Ectodermal cell (in vitro differentiated cells): ENCODE results near the gene ACE.

Experiments
- H3K27ac ChIP-seq: 2 replicates; pipeline ENCODE4 v1.7.0; 2013; ENCODE audit warnings: mild to moderate bottlenecking, low read depth, low read length; ENCODE audit not compliant: insufficient read depth, poor library complexity, severe bottlenecking
- H3K27me3 ChIP-seq: 2 replicates; pipeline ENCODE4 v1.7.0; 2013; ENCODE audit warnings: mild to moderate bottlenecking, low read length; ENCODE audit not compliant: insufficient read depth, control insufficient read depth, poor library complexity, severe bottlenecking
- H3K36me3 ChIP-seq: one replicate; pipeline ENCODE4 v1.7.0; 2013; ENCODE audit warnings: low read length; ENCODE audit not compliant: control insufficient read depth, insufficient read depth
- H3K4me1 ChIP-seq: one replicate; pipeline ENCODE4 v1.7.0; 2013; ENCODE audit warnings: low read length; ENCODE audit not compliant: control insufficient read depth, insufficient read depth
- H3K4me3 ChIP-seq: 2 replicates; pipeline ENCODE4 v1.7.0; 2013; ENCODE audit warnings: low read depth, low read length, control low read depth; ENCODE audit not compliant: insufficient read depth
- H3K9me3 ChIP-seq: 2 replicates; pipeline ENCODE4 v1.7.0; 2013; ENCODE audit warnings: mild to moderate bottlenecking, low read length, moderate library complexity; ENCODE audit not compliant: control insufficient read depth
- WGBS, 2 experiments: methylation state at CpG; one replicate each; pipeline ENCODE4 v1.1.7; 2013; ENCODE audit warnings: missing lambda C conversion rate in 2 of 2; 5-methylcytosine and 5-hydroxymethylcytosine counted together

Gene ACE

DNA sequence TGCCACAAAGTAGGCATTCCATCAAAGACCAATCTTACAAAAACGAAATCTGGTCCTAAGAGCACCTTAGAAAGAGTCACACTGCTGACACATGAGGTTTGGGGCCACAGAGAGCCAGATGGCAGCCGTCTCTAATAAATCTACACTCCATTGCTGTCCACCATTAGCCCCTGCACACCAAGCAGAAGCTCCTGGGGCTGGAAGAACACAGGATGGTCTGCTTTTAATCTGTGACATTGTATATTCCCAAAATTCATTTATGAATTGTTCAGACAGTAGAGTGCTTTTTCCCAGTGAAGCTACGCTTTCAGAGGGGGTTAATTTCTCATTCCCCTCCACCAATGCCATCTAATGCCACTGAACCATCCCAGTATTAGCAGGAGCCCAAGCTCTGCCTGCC is 32.4 kb upstream of the ACE start:
- H3K27me3 ChIP-seq: peaks cover 33% of the 10 kb centered on the region
- 84 to 88% methylated on average over 3 of the region's 3 CpGs for WGBS, 2 experiments
- no peaks in the 10 kb centered on the region for H3K9me3 ChIP-seq
- no peak overlapping the region for H3K27ac ChIP-seq
- no peaks in the 10 kb centered on the region for H3K36me3 ChIP-seq
- no peak overlapping the region for H3K4me3 ChIP-seq
- peaks cover 20% of the 10 kb centered on the region for H3K4me1 ChIP-seq

DNA sequence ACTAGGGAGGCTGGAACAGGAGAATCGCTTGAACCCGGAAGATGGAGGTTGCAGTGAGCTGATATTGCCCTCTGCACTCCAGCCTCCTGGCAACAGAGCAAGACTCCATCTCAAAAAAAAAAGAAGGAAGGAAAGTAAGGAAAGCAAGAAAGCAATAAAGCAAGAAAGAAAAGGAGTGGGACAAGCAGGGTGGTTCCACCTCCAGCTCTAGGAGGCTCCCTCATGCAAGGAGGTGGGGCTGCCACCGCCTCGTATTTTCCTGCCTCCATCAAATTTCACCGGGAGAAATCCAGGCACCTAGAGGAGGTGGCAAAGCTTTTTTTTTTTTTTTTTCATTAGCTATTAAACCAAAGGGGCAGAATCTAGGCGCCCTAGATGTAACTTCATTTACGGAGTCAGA is 31.8 kb upstream of the ACE start:
- 75 to 77% methylated on average over 7 of the region's 7 CpGs for WGBS, 2 experiments
- peaks cover 20% of the 10 kb centered on the region for H3K4me1 ChIP-seq
- peaks cover 33% of the 10 kb centered on the region for H3K27me3 ChIP-seq
- no peak overlapping the region for H3K27ac ChIP-seq
- H3K4me3 ChIP-seq: peak overlapping the region; percentile 45
- H3K9me3 ChIP-seq: no peaks in the 10 kb centered on the region
- H3K36me3 ChIP-seq: no peaks in the 10 kb centered on the region

DNA sequence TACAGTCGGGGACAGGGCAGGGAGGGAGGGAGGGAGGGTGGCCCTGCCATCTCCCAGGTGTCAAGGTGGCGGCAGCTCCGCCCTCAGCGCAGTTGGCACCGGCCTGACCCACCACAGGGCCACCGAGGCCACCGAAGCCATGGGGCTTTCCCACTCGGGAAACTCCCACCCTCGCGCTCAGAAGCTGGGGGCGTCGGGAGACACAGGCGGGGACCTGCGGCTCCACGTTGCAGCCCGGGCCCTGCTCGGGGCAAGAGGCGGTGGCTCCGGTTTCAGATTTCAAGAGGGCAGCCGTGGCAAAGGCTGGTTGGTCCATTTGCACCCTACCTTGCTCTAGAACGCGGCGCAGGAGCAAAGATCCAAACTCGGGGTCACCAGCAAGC is 31.3 kb upstream of the ACE start:
- no peak overlapping the region for H3K27ac ChIP-seq
- WGBS, 2 experiments: 6 to 7% methylated on average over 24 of the region's 24 CpGs
- peaks cover 22% of the 10 kb centered on the region for H3K4me1 ChIP-seq
- peaks cover 33% of the 10 kb centered on the region for H3K27me3 ChIP-seq
- peak overlapping the region; percentile 45 for H3K4me3 ChIP-seq
- H3K9me3 ChIP-seq: no peaks in the 10 kb centered on the region
- no peaks in the 10 kb centered on the region for H3K36me3 ChIP-seq

DNA sequence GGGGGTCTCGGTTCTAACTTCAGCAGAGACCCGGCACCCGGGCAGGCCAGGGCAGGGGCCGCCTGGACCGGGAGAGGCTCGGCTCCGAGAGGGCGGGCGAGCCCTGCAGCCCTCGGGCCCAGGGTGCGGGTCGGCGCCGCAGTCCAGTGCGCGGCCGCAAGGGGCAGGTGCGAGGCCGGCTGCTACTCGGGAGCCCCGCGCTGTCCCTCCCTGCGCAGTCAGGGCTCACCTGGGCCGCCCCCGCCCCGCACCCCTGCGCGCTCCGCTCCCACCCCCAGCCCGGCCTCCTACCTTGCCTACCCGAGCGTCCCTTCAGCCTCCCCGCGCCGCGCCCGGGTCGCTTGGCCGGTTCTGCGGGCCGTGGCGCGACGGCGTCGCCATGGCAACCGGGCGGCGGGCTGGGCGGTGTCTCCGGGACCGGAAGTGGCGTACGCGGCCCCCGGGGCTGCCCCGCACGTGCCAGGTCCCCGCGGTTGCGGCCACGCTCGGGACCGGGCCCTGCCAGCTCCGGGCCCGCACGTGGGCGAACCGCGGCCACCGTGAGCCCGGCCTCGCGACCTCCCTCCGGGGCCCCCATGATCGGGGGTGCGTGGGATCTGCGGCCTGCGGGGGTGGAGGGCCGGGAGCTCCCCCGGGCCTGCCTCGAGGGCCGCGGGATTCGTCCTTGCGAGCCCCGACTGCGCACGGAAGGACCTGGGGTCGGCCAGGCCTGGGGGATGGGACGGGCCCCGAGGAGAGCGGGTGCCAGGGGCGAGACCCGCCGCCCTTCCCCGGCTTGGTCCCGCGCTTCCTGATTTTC is 30.7 kb upstream of the ACE start, which contains the start of gene CYB561:
Gene CYB561 (minus strand): TSS at position 353 of the 799 bp plus-strand sequence. CDS start 8,759 bp downstream, outside the sequence.
- 2% methylated on average over 99 of the region's 99 CpGs for WGBS, 2 experiments
- H3K27me3 ChIP-seq: peaks cover 33% of the 10 kb centered on the region
- peaks cover 19% of the 10 kb centered on the region for H3K4me1 ChIP-seq
- H3K27ac ChIP-seq: no peak within 1 kb of the TSS
- no peaks in the 10 kb centered on the region for H3K36me3 ChIP-seq
- peak within 1 kb of the TSS; percentile 45 for H3K4me3 ChIP-seq
- no peaks in the 10 kb centered on the region for H3K9me3 ChIP-seq

DNA sequence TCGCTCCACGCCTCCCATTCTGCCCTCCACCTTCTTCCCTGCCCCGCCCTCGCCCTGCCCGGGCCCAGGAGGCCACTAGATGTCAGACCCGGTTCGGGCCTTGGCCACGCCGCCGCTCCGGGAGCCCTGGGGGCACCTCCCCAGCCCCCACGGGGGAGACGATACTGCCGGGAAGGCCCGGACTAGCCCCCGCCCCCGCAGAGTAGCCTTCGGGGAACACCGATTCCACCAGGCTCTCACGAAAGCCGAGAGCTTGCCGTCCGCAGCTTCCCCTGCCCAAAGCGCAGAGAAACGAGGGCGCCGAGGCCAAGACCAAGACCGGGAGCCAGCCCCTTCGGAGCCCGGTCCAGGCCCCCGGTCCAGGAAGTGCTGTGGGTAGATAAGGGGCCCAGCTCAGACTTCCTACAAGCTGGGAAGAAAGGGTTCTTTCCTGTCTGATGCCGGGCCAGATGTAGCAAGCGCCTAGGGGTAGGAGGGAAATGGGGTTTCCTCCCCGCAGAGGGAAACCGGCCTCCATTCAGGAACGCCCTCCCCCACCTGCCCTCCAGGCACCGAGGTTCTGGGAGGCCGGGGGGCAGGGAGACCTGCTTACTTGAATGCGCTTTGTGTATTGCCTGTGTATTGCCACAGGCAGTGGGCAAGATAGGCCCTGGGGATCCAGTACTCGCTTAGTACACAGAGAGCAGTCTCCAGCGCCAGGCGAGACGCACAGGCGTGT is 29.9 kb upstream of the ACE start:
- Histone ChIP-seq H3K9me3 (no peaks in the 10 kb centered on the region), H3K27ac (no peak overlapping the region), H3K4me1 (peaks cover 19% of the 10 kb centered on the region), H3K4me3 (peak overlapping the region; percentile 45), H3K27me3 (peaks cover 33% of the 10 kb centered on the region), H3K36me3 (no peaks in the 10 kb centered on the region)
- 29 to 30% methylated on average over 44 of the region's 44 CpGs for WGBS, 2 experiments

DNA sequence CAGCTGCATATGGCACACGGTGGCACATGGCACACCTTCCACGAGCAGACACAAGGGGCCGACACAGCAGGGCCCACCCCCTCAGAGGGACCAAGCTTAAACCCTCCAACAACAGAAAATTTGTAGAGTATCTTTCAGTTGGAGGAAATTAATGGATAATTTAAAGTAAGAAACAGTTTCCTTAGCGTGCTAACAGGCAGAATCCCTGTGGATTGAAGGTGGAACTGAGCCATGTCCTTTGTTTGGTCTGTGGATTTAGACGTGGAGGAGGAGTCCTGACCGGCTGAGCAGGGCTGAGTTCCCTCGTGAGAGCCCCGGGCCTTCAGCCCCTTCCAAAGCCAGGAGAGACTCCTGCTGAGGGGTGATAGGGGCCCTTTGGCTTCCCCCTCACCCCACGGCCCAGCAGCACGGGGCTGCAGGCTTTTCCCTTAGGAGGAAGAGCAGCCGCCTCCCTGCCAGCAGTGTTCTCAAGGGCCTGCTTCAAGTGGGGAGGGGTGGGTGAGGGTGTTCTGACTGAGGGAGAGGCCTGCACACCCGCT is 29.3 kb upstream of the ACE start:
- no peak overlapping the region for H3K4me3 ChIP-seq
- no peaks in the 10 kb centered on the region for H3K36me3 ChIP-seq
- H3K27me3 ChIP-seq: peaks cover 33% of the 10 kb centered on the region
- 47 to 51% methylated on average over 12 of the region's 12 CpGs for WGBS, 2 experiments
- no peak overlapping the region for H3K27ac ChIP-seq
- H3K9me3 ChIP-seq: no peaks in the 10 kb centered on the region
- H3K4me1 ChIP-seq: peaks cover 19% of the 10 kb centered on the region

DNA sequence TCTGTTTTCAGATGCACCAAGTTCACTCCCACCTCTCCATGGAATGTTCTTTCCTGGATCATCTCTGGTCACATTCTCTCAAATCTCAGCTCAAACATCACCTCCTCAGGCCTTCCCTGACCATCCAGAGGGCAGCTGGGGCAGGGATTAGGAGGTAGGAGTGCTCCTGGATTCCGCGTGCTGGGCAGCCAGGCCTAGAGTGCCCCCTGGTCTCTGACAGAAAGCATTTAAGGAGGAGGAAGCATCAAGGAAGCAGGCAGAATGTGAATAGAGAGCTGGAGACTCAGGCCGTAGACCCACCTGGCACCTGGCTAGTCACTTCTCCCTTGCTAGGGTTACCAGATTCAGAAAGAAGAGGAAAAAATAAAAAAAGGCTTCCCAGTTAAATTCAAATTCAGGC is 28.2 kb upstream of the ACE start:
- Histone ChIP-seq H3K4me3 (no peak overlapping the region), H3K9me3 (no peaks in the 10 kb centered on the region), H3K36me3 (no peaks in the 10 kb centered on the region), H3K27me3 (peaks cover 33% of the 10 kb centered on the region), H3K4me1 (peaks cover 19% of the 10 kb centered on the region), H3K27ac (no peak overlapping the region)
- WGBS, 2 experiments: 76 to 87% methylated on average over 3 of the region's 3 CpGs

DNA sequence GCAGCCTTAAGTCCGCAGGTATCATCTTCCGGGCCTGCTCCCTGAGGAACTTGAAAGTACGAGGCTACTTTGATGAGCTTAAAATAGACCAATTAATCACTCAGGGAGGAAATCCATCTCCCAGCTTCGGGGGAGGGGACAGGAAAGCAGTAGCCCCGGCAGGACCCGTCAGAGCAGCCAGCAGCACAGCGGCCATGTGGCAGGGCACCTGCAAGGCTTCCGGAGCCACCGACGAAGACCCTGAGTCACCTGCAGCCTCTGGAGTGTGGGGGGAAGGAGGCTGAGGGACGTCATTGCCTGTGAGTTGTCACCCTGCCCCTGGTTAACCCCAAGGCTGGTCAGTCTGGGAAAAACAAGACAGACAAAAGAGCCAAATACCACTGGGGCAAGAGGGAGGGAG is 26.3 kb upstream of the ACE start:
- peaks cover 23% of the 10 kb centered on the region for H3K27me3 ChIP-seq
- WGBS, 2 experiments: 68 to 73% methylated on average over 11 of the region's 11 CpGs
- no peak overlapping the region for H3K4me3 ChIP-seq
- peaks cover 19% of the 10 kb centered on the region for H3K4me1 ChIP-seq
- no peaks in the 10 kb centered on the region for H3K36me3 ChIP-seq
- no peak overlapping the region for H3K27ac ChIP-seq
- no peaks in the 10 kb centered on the region for H3K9me3 ChIP-seq

DNA sequence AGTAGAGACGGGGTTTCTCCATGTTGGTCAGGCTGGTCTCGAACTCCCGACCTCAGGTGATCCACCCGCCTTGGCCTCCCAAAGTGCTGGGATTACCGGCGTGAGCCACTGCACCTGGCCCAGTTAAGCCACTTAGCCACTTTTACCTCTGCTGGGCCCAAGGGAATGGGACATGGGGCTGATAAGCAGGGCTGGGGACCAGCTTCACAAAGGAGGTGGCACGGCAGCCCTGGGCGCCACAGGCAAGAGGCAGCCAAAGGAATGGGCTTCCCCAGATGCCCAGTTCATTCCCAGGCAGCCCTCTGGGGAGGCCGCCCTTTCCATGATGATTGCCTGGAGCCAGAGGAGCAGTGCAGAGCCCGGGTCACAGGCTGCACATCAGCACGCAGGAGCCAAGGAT is 25.7 kb upstream of the ACE start:
- H3K27me3 ChIP-seq: peaks cover 17% of the 10 kb centered on the region
- no peak overlapping the region for H3K4me3 ChIP-seq
- peaks cover 19% of the 10 kb centered on the region for H3K4me1 ChIP-seq
- WGBS, 2 experiments: 87 to 93% methylated on average over 11 of the region's 11 CpGs
- no peaks in the 10 kb centered on the region for H3K9me3 ChIP-seq
- H3K36me3 ChIP-seq: no peaks in the 10 kb centered on the region
- H3K27ac ChIP-seq: no peak overlapping the region
